GM21723 (cell line): Measurements from ENCODE around the gene ERO1A.
"Not testable (repeated sequence)": the region's sequence is repeated elsewhere in the genome, so short reads cannot be mapped to it uniquely, and the experiment has no call there.

Experiments used
- ATAC-seq: cut with Tn5 transposase; IDR thresholded peaks from one replicate; pipeline ENCODE4 v1.9.1; 2021; ENCODE audit warnings: mild to moderate bottlenecking, moderate library complexity; ENCODE audit not compliant: unreplicated experiment

ERO1A gene

GRCh38 chr14:52695481-52696091, at the start of gene ERO1A:
Gene ERO1A, minus strand, starts transcription at chr14:52695558. Its CDS starts 77 bp downstream, at chr14:52695481.
- peak; percentile 79 for ATAC-seq

- ATAC-seq = no peak
Observed at GRCh38 chr14:52741865-52742264, 46.5 kb upstream of the ERO1A start.

GRCh38 chr14:52740751-52741150, 45.4 kb upstream of the ERO1A start:
- ATAC-seq = no peak

GRCh38 chr14:52738409-52738808, 43.1 kb upstream of the ERO1A start:
- ATAC-seq = no peak

GRCh38 chr14:52735921-52736489, 40.6 kb upstream of the ERO1A start:
- ATAC-seq = no peak

- ATAC-seq = no peak
Observed at GRCh38 chr14:52733824-52734223, 38.5 kb upstream of the ERO1A start.

GRCh38 chr14:52730709-52731111, 35.4 kb upstream of the ERO1A start:
- ATAC-seq = no peak

- peak; percentile 93 for ATAC-seq
Observed at GRCh38 chr14:52729925-52730708, 34.8 kb upstream of the ERO1A start, which contains the start of gene STYX. Gene STYX, plus strand, starts transcription at chr14:52730166. Its CDS starts 309 bp downstream, at chr14:52730475.

- ATAC-seq = no peak
Observed at GRCh38 chr14:52729585-52729924, 34.2 kb upstream of the ERO1A start.

GRCh38 chr14:52729035-52729434, 33.7 kb upstream of the ERO1A start:
- ATAC-seq = not testable (repeated sequence)

- ATAC-seq = not testable (repeated sequence)
Observed at GRCh38 chr14:52727509-52727908, 32.2 kb upstream of the ERO1A start.

- ATAC-seq = no peak
Observed at GRCh38 chr14:52724360-52724644, 28.9 kb upstream of the ERO1A start.

GRCh38 chr14:52723514-52724359, 28.4 kb upstream of the ERO1A start:
- ATAC-seq = no peak

GRCh38 chr14:52716155-52716554, 20.8 kb upstream of the ERO1A start:
- ATAC-seq = no peak

GRCh38 chr14:52711666-52712065, 16.3 kb upstream of the ERO1A start:
- ATAC-seq = no peak

GRCh38 chr14:52706724-52707706, 11.7 kb upstream of the ERO1A start, which contains the start of gene PSMC6:
Gene PSMC6, plus strand, starts transcription at chr14:52707200. Its CDS starts 20 bp downstream, at chr14:52707220.
- ATAC-seq = peak; percentile 95

- ATAC-seq = no peak
Observed at GRCh38 chr14:52706286-52706685, 10.9 kb upstream of the ERO1A start.

- ATAC-seq = no peak
Observed at GRCh38 chr14:52703664-52704063, 8.3 kb upstream of the ERO1A start.

- ATAC-seq = no peak
Observed at GRCh38 chr14:52703225-52703624, 7.9 kb upstream of the ERO1A start.

GRCh38 chr14:52701223-52701622, 5.9 kb upstream of the ERO1A start:
- no peak for ATAC-seq
